B cell (primary cell): ENCODE data around the gene DENND4C. TPM values are rescaled to one million over a fixed set of nuclear protein-coding genes. Genes with fewer than 3 reads are reported as not detected.

ENCODE experiments used
- ATAC-seq: fragments of 200-7000 bp; cut with Tn5 transposase; one replicate; pipeline ENCODE4 v1.10.0; 2021; ENCODE audit warnings: low read depth, mild to moderate bottlenecking, moderate number of reproducible peaks, moderate library complexity
- CTCF ChIA-PET: fragments of 350-600 bp; sonication (Branson Sonifier 250); formaldehyde crosslinking; loops from one replicate; lab custom pipeline; 2021; ENCODE audit warnings: antibody characterized with exemption, inconsistent platforms; lab: Charles Lee
- POLR2A ChIA-PET: fragments of 350-600 bp; sonication (Branson Sonifier 250); formaldehyde crosslinking; loops from one replicate; lab custom pipeline; 2021; ENCODE audit warnings: antibody characterized with exemption; lab: Charles Lee
- DNase-seq: peaks from one replicate; pipeline ENCODE4 v3.0.0; 2013
- H2AFZ ChIP-seq: 2 replicates; pipeline ENCODE4 v1.6.1; 2012; ENCODE audit warnings: mild to moderate bottlenecking, low read depth, low read length; ENCODE audit not compliant: insufficient read depth, poor library complexity, severe bottlenecking
- H3K27ac ChIP-seq, 2 donors: 1 replicate in 1 of 2; 2 replicates in 1 of 2; pipeline ENCODE4 v1.5.1; 2012 to 2013; ENCODE audit warnings: low read length in 2 of 2, mild to moderate bottlenecking in 2 of 2, moderate library complexity in 1 of 2
- H3K27me3 ChIP-seq, 4 experiments: fragments of 200-600 bp in 1 of 4; sonication (generic) in 1 of 4; replicated peaks in 1 of 4; 1 replicate in 2 of 4; 2 replicates in 2 of 4; pipeline versions ENCODE4 v1.6.1 to v1.7.0; 2013 to 2016; ENCODE audit warnings: low read length in 3 of 4, mild to moderate bottlenecking in 2 of 4, mixed read lengths in 1 of 4, moderate library complexity in 1 of 4; ENCODE audit not compliant: insufficient read depth in 4 of 4, control insufficient read depth in 3 of 4; ENCODE audit errors: control extremely low read depth in 1 of 4
- H3K36me3 ChIP-seq, 2 experiments: replicated peaks in 1 of 2; 1 replicate in 1 of 2; 2 replicates in 1 of 2; pipeline versions ENCODE4 v1.6.1 to v1.7.1; 2013; ENCODE audit warnings: low read length in 1 of 2; ENCODE audit not compliant: insufficient read depth in 2 of 2, control insufficient read depth in 1 of 2; ENCODE audit errors: control extremely low read depth in 1 of 2, extremely low read depth in 1 of 2
- H3K4me1 ChIP-seq, 2 donors: fragments of 200-600 bp in 1 of 2; sonication (generic) in 1 of 2; 1 replicate in 1 of 2; 2 replicates in 1 of 2; pipeline versions ENCODE4 v1.5.1 to v1.6.1; 2013 to 2017; ENCODE audit warnings: low read length in 2 of 2; ENCODE audit not compliant: control insufficient read depth in 2 of 2, insufficient read depth in 2 of 2
- H3K4me2 ChIP-seq: replicated peaks from 2 replicates; pipeline ENCODE3; 2012; ENCODE audit warnings: mild to moderate bottlenecking, low read depth, low read length; ENCODE audit not compliant: poor library complexity, severe bottlenecking
- H3K4me3 ChIP-seq, 5 experiments: fragments of 200-600 bp in 1 of 5; sonication (generic) in 1 of 5; 1 replicate in 3 of 5; 2 replicates in 2 of 5; pipeline versions ENCODE4 v1.5.1 to v1.7.0; 2011 to 2016; ENCODE audit warnings: low read length in 4 of 5, mild to moderate bottlenecking in 4 of 5, low read depth in 2 of 5, control low read depth in 1 of 5, moderate library complexity in 1 of 5; ENCODE audit not compliant: insufficient read depth in 1 of 5; ENCODE audit errors: control extremely low read depth in 1 of 5, extremely low read depth in 1 of 5
- H3K79me2 ChIP-seq: fragments of 200-600 bp; sonication (generic); one replicate; pipeline ENCODE4 v1.6.0; 2016; ENCODE audit warnings: low read length; ENCODE audit not compliant: control insufficient read depth, insufficient read depth
- H3K9ac ChIP-seq: fragments of 200-600 bp; sonication (generic); 2 replicates; pipeline ENCODE4 v1.6.1; 2017; ENCODE audit warnings: mild to moderate bottlenecking, low read length, moderate library complexity
- H3K9me3 ChIP-seq, 3 donors: one replicate each; pipeline versions ENCODE4 v1.6.1 to v1.7.1; 2013; ENCODE audit warnings: low read length in 2 of 3; ENCODE audit not compliant: control insufficient read depth in 2 of 3, insufficient read depth in 1 of 3; ENCODE audit errors: control extremely low read depth in 1 of 3
- H4K20me1 ChIP-seq: 2 replicates; pipeline ENCODE4 v1.6.0; 2012; ENCODE audit warnings: mild to moderate bottlenecking, low read length; ENCODE audit not compliant: insufficient read depth, control insufficient read depth, poor library complexity, severe bottlenecking
- H3K27ac Mint-ChIP-seq: one replicate; pipeline ENCODE4 v1.8.0; 2021; ENCODE audit warnings: mixed read lengths
- H3K27me3 Mint-ChIP-seq: one replicate; pipeline ENCODE4 v1.8.0; 2021; ENCODE audit warnings: mixed read lengths
- H3K4me1 Mint-ChIP-seq: one replicate; pipeline ENCODE4 v1.8.0; 2021; ENCODE audit warnings: mixed read lengths
- H3K4me3 Mint-ChIP-seq: one replicate; pipeline ENCODE4 v1.8.0; 2021; ENCODE audit warnings: mixed read lengths
- H3K9me3 Mint-ChIP-seq: one replicate; pipeline ENCODE4 v1.8.0; 2022; ENCODE audit warnings: mixed read lengths; ENCODE audit not compliant: insufficient read depth
- EZH2 ChIP-seq: IDR thresholded peaks from 2 replicates; pipeline ENCODE4 v1.6.1; 2012; ENCODE audit warnings: borderline replicate concordance, low read depth, mild to moderate bottlenecking, moderate library complexity, low read length; ENCODE audit not compliant: insufficient read depth, poor library complexity, severe bottlenecking
- WGBS: methylation state at CpG from one replicate; pipeline ENCODE4 v1.1.5; 2013; ENCODE audit warnings: missing lambda C conversion rate; ENCODE audit not compliant: insufficient coverage; 5-methylcytosine and 5-hydroxymethylcytosine counted together
- intact Hi-C: fragments of 100-400 bp; cut with micrococcal nuclease; formaldehyde crosslinking; loops from one replicate; pipeline ENCODE4 v1.10.0; 2022
- polyA plus RNA-seq: library from polyadenylated mRNA; depleted of rRNA; stranded (reverse); fragments of >200 nt; gene quantifications from 2 replicates; pipeline ENCODE4 v1.2.3, GENCODE V29; 2012
- total RNA-seq, 2 donors: library from RNA; stranded (reverse); fragments of 120-200 nt in 1 of 2; gene quantifications; 1 replicate in 1 of 2; 2 replicates in 1 of 2; pipeline versions ENCODE4 v1.2.3 to v1.2.4, GENCODE V29; 2013 to 2022
- TF ChIP-seq, protein P1 (sequence below): fragments of 200-600 bp; IDR thresholded peaks from one replicate; pipeline ENCODE4 v1.8.0; 2022; ENCODE audit warnings: antibody characterized with exemption, mild to moderate bottlenecking

The DENND4C gene
- total and polyA plus RNA-seq, 2 donors (not counting 1 experiment from before 2014, with no cell fraction given), result 9.9 to 52.4 TPM

DNA sequence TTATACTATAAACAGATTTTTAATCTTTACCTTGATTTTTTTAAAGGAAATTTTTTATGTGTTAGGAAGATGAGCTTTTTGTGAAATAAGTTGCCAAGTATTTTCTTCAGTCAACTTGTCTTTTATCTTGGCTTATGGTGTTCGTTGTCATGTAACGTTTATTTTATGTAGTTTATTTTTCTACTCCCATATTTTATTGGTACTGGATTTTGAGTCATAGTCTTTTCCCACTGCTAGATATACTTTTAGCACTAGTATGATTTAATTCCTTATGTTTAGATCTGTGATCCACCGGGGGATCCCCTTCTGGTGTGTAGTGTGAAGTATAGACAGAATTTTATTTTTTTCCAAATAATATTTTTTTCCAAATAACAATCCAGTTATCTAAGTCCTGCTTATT, 54.2 kb downstream of the DENND4C start:
- H3K36me3 ChIP-seq, result peaks cover 2 to 7% of the 10 kb centered on the region in 2 experiments
- no peak overlapping the region for H3K27ac Mint-ChIP-seq

DNA sequence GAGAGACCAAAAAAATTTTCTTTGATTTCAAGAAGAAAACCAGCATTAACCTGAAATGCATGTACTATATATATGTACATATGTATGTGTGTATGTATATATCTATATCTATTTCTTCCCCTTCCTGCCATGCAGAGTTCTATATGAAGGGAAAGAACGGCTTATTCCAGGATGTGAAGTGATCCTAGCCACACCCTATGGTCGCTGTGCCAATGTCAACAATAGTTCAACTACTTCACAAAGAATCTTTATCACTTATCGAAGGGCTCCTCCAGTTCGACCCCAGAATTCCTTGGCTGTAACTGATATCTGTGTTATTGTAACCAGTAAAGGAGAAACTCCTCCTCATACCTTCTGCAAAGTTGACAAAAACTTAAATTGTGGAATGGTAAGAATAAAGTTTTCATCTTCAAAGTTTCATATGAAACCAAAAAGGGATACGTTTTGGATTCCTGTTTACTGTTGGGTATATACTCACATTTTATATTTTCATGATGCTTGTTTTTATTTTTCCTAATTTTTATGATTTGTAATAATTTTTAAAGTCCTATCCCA, 56.2 kb downstream of the DENND4C start:
- H3K9me3 Mint-ChIP-seq, result no peaks in the 10 kb centered on the region
- H3K27me3 ChIP-seq, result no peaks in the 10 kb centered on the region
- POLR2A ChIA-PET, result no interaction called here
- no peak for ATAC-seq
- H3K4me2 ChIP-seq, result no peak overlapping the region
- H3K27ac Mint-ChIP-seq, result no peak overlapping the region
- no peaks in the 10 kb centered on the region for H3K4me1 ChIP-seq
- no peak overlapping the region for H3K27ac ChIP-seq
- no peak overlapping the region for H3K4me3 ChIP-seq
- no CpG with 5 or more reads among the region's 5 CpGs for WGBS
- no peaks in the 10 kb centered on the region for H3K9me3 ChIP-seq
- TF ChIP-seq EZH2, result no peak
- TF ChIP-seq, protein P1, sequence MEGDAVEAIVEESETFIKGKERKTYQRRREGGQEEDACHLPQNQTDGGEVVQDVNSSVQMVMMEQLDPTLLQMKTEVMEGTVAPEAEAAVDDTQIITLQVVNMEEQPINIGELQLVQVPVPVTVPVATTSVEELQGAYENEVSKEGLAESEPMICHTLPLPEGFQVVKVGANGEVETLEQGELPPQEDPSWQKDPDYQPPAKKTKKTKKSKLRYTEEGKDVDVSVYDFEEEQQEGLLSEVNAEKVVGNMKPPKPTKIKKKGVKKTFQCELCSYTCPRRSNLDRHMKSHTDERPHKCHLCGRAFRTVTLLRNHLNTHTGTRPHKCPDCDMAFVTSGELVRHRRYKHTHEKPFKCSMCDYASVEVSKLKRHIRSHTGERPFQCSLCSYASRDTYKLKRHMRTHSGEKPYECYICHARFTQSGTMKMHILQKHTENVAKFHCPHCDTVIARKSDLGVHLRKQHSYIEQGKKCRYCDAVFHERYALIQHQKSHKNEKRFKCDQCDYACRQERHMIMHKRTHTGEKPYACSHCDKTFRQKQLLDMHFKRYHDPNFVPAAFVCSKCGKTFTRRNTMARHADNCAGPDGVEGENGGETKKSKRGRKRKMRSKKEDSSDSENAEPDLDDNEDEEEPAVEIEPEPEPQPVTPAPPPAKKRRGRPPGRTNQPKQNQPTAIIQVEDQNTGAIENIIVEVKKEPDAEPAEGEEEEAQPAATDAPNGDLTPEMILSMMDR, result no peak
- CTCF ChIA-PET, result interaction anchor here (0.8 kb wide), 1 partner anchor 22 kb away, joined by 3 read pairs; no protein-coding TSS in a partner anchor
- H3K79me2 ChIP-seq, result peaks cover 5% of the 10 kb centered on the region
- intact Hi-C loops, result no loop called here
- H2AFZ ChIP-seq, result no peak overlapping the region
- peaks cover 7% of the 10 kb centered on the region for H4K20me1 ChIP-seq
- peaks cover 2 to 13% of the 10 kb centered on the region in 2 experiments for H3K36me3 ChIP-seq
- H3K27me3 Mint-ChIP-seq, result no peaks in the 10 kb centered on the region
- H3K9ac ChIP-seq, result no peak overlapping the region
- DNase-seq, result no peak
- H3K4me1 Mint-ChIP-seq, result peaks cover 4% of the 10 kb centered on the region
- no peak overlapping the region for H3K4me3 Mint-ChIP-seq

More for the DNA sequence above, 54.2 kb downstream of the DENND4C start:
- DNase-seq, result no peak
- H3K79me2 ChIP-seq, result peaks cover 5% of the 10 kb centered on the region
- H4K20me1 ChIP-seq, result peaks cover 7% of the 10 kb centered on the region
- ChIA-PET POLR2A (no interaction called here), CTCF (interaction anchor here (0.7 kb wide), 1 partner anchor 192 kb away, joined by 5 read pairs; no protein-coding TSS in a partner anchor)
- Mint-ChIP-seq H3K27me3 (no peaks in the 10 kb centered on the region), H3K9me3 (no peaks in the 10 kb centered on the region), H3K4me3 (no peak overlapping the region), H3K4me1 (peaks cover 4% of the 10 kb centered on the region)
- TF ChIP-seq, protein P1, result no peak
- no peak for TF ChIP-seq EZH2
- no peaks in the 10 kb centered on the region for H3K27me3 ChIP-seq
- no peaks in the 10 kb centered on the region for H3K9me3 ChIP-seq
- H3K4me1 ChIP-seq, result no peaks in the 10 kb centered on the region
- no peak overlapping the region for H3K27ac ChIP-seq
- intact Hi-C loops, result no loop called here
- no peak for ATAC-seq
- no peak overlapping the region for H3K4me2 ChIP-seq
- no peak overlapping the region for H3K4me3 ChIP-seq
- no peak overlapping the region for H3K9ac ChIP-seq
- no CpG with 5 or more reads among the region's 3 CpGs for WGBS
- H2AFZ ChIP-seq, result no peak overlapping the region
